Retina (tissue), 1 donor: ENCODE data around the gene PRKCZ.

Experiments
- DNase-seq: peaks from one replicate; pipeline ENCODE4 v3.0.0-alpha.2; 2016

PRKCZ gene

DNA sequence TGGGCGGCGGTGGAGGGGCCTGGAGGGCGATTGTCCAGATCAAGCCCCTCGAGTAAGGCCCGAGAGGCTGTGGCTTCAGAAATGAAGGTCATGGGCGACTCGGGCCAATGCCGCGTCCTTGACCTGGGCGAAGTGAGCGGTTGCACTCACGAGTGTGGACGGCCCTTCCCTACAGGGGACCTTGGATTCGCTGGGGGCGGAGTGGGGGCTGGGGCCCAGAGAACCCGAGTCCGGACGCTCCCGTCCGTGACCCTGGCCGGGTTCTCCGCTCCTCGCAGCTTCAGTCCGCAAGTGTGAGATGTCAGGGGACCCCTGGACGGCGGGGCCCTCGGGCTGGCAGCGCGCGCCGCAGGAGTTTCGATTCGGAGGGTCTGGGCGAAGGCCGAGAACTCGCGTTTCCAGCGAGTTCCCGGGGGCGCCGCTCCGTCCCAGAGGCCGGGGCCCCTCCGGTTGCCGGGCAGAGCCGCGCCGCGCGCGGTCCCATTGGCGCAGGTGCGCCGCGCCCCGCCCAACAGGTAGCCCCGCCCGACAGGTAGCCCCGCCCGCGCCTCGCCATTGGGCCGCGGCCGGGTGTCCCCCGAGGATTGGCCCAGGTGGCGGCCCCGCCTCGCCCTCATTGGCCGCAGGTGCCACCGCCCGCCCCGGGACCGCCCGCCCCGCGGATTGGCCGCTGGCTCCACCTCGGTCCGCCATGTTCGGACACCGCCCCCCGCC is at the start of gene PRKCZ:
TSS of gene PRKCZ (plus strand) at position 694 of the 714 bp plus-strand sequence. CDS start 220 bp downstream, outside the sequence.
- DNase-seq = no peak

GRCh38 chr1:2000432-2000831 is 49.8 kb upstream of the PRKCZ start:
- DNase-seq = no peak

- DNase-seq = no peak
These were observed 49.4 kb upstream of the PRKCZ start for GRCh38 chr1:2000850-2001249.

DNA sequence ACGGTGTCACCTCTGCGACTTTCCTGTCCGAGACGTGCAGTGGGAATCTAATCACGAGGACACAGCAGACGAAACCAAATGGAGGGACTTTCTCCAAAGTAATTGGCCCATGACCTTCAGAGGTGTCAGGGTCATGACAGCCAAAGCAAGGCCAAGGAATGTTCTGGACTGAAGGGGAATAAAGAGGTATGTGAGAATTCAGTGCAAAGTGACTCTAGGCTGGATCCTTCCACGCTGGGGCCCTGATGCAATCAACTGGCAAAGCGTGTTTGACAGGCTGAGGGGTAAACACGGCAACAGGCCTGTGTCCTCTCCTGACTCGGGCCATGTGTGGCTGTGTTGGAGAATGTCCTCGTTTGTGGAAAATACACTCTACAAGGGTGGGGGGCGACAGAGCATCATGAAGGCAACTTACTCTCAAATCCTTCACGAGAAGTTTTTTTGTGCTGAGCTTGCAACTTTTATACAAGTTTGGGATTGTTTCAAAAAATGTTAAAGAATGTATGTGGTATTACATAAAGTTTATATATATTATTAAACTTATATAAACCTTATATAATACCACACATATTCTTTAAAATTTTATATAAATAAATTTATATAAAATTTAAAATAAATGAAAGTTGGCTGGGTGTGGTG is 48.3 kb upstream of the PRKCZ start:
- peak; percentile 54 for DNase-seq

GRCh38 chr1:2003541-2004131 is 46.6 kb upstream of the PRKCZ start, which contains the start of gene CFAP74:
CFAP74 (minus strand) TSS chr1:2003786; CDS start chr1:1990956, 12,830 bp downstream.
- DNase-seq = peak; percentile 92

GRCh38 chr1:2004856-2005255 is 45.4 kb upstream of the PRKCZ start:
- DNase-seq = no peak

GRCh38 chr1:2009101-2010053 is 40.8 kb upstream of the PRKCZ start:
- DNase-seq = no peak

GRCh38 chr1:2014181-2014580 is 36.0 kb upstream of the PRKCZ start:
- no peak for DNase-seq

- DNase-seq = no peak
These were observed 35.2 kb upstream of the PRKCZ start for GRCh38 chr1:2014741-2015735.

GRCh38 chr1:2016123-2016522 is 34.1 kb upstream of the PRKCZ start:
- DNase-seq = no peak

DNA sequence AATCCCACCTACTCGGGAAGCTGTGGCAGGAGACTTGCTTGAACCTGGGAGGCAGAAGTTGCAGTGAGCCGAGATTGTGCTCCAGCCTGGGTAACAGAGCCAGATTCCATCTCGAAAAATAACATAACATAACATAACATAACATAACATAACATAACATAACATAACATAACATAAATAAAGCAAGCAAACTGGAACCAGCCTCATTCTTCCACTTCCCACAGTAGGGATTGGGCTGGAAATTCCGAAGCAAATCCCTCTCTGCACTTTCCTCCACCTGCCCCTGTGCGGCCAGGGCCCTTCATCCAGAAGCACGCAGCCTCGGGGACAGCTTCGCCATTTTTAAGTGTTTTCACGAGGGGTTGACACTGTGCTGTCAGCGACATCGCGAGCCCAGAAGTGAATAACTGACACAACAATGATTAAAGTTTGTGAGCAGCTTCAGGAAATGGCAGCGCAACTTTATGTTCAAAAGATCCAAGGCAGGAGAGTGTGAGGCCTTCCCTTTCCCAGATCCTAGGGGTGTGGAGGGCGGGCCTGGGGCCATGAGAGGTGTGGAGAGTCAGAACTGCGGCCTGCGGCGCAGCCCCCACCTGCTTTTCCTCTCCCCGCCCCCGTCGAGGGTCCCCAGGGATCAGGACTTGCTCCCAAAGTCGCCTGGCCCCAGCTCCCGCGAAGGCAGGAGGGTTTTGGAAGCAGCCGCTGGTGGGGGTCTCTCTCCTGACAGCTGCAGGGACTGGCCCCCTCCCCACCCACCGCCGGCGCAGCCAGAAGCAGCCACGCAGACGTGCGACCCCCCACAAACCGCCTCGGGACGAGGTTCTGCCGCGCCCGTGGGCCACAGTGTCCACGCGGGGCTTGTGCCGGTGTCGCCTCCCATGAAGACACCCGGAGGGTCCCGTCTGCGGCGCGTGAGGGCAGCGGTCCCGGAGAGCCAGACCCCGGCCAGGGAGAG is 31.7 kb upstream of the PRKCZ start:
- DNase-seq = peak; percentile 44

DNA sequence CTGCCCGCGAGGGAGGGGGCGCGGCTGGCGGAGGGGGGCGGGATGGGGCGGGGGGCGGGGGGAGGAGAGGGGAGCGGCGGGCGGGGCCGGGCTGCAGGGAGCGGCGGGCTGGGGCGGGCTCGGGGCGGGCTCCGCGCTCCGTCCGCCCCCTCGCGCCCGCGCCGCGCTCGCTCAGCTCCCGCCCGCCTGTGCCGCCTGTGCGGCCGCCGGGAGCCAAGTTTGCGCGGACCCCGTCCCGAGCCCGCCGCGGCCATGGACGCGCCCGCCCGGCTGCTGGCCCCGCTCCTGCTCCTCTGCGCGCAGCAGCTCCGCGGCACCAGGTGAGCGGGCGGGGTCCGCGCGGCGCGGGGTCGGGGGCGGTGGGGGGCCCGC is 31.1 kb upstream of the PRKCZ start, which contains the start of gene GABRD:
TSS of gene GABRD (plus strand) at position 174 of the 372 bp plus-strand sequence. CDS start at position 253, 79 bp downstream.
- DNase-seq = no peak

DNA sequence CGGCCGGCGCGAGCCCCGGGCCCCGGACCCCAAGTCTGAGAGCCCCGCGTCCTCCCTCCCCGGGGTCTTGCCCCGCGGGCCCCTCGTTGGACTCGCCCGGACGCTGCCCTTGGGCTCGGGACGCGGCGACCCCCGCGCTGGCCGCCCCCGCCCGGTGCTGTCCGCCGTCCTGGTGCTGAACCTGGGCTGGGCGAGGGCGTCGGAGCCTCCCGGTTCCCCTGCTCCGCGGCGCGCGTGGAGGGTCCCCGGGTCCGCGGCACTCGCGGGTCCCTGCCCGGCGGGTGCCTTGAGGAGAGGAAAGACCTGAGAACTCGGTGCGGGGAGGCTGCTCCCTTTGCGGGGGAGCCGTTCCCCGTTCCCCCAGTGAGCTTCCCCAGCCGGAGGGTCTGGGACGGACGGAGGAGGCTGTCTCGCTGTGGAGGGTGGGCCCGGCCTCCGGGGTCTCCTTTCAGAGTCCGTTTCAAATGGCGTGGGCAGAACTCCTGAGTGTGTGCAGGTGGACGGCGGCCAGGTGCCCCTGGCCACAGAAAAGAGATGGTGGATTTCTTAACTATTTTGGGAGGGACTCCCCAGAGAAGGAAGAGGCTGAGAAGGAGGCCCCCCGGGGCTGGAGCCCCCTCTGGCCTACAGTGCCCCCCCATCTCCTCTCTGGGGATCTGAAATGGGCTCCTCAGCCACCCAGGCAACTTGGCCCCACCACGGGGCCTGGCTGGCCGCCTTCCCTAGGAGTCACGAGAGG is 30.5 kb upstream of the PRKCZ start:
- DNase-seq = peak; percentile 59

DNA sequence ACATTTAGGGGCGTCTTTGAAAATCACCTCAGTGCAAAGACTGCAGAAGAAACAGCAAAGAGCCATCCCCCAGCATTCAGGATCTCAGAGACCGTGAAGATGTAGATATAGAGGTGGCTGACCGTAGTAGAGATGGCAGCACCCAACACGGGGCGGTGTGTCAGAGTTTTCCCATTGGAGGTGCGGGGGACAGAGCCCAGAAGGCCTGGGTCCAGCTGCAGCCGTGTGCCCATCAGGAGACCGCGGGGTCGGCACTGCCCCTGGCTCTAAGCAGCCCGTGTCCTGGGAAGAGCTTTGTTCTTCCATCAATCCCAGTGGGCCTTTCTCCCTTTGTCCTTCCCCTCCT is 29.9 kb upstream of the PRKCZ start:
- DNase-seq = no peak

- no peak for DNase-seq
These were observed 28.7 kb upstream of the PRKCZ start for GRCh38 chr1:2021550-2021949.

- DNase-seq = no peak
These were observed 28.0 kb upstream of the PRKCZ start for GRCh38 chr1:2022063-2022770.

DNA sequence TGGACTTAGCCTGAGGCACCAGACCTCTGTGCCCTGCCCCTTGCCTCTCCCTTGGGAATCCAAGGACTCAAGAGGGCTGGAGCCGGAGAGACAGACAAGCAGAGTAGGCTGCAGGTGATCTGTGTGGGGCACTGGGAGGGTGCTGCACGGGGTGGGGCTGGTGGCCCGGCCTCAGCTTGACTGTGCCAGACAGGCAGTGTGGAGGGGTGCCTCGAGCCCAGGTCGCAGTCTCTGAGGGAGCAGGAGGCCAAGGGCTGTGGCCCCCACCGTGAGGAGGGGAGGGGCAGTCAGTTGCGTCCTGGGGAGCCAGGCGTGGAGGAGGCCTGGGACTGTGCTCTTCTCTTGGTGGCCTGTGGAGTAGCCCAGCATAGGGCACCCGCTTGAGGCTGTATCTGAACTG is 27.0 kb upstream of the PRKCZ start:
- no peak for DNase-seq

GRCh38 chr1:2024451-2024850 is 25.8 kb upstream of the PRKCZ start:
- DNase-seq = no peak

GRCh38 chr1:2024887-2025286 is 25.3 kb upstream of the PRKCZ start:
- DNase-seq = no peak
